HepG2 (cell line): ENCODE measurements around the gene IARS2. TPM values are rescaled to one million over a fixed set of nuclear protein-coding genes. Genes with fewer than 3 reads are reported as not detected.

ENCODE experiments used
- ATAC-seq: fragments of 200-7000 bp; cut with Tn5 transposase; 3 replicates; pipeline ENCODE4 v1.9.1; 2020; ENCODE audit warnings: mild to moderate bottlenecking, moderate library complexity
- BruUV-seq: library from RNA; stranded (reverse); fragments of 400-500 nt; replicated peaks from 2 replicates; lab custom pipeline; 2021; lab: Mats Ljungman, UMichigan
- CTCF ChIA-PET: fragments of 300-600 bp; formaldehyde crosslinking; extraction: SDS; loops from one replicate; lab custom pipeline; 2021; ENCODE audit warnings: low total read pairs, inconsistent platforms, low intra/inter-chr PET ratio; lab: Yijun Ruan, JAX
- POLR2A ChIA-PET: fragments of 350-600 bp; sonication (Branson Sonifier 250); formaldehyde crosslinking; loops from one replicate; lab custom pipeline; 2020; ENCODE audit warnings: antibody characterized with exemption, inconsistent platforms; lab: Yijun Ruan, JAX
- DNase-seq: peaks from one replicate; pipeline ENCODE4 v3.0.0-alpha.2; 2015; ENCODE audit warnings: low spot score
- FAIRE-seq: peaks from 3 replicates; lab custom pipeline; 2011; peaks lifted over from hg19 to GRCh38; lab: Jason Lieb, UNC
- H2AFZ ChIP-seq: one replicate; pipeline ENCODE4 v1.6.1; 2011; ENCODE audit warnings: low read length, inconsistent platforms
- H3K27ac ChIP-seq: fragments of 300-600 bp; 3 replicates; pipeline ENCODE4 v1.8.0; 2011; ENCODE audit warnings: mixed run types, mild to moderate bottlenecking, mixed read lengths, low read length, inconsistent platforms; ENCODE audit not compliant: insufficient read depth; ENCODE audit errors: extremely low read length
- H3K27me3 ChIP-seq, 2 experiments: fragments of 200-600 bp in 1 of 2; 2 replicates in 1 of 2; 3 replicates in 1 of 2; pipeline versions ENCODE4 v1.6.0 to v1.8.0; 2011; ENCODE audit warnings: low read length in 2 of 2, mild to moderate bottlenecking in 2 of 2, moderate library complexity in 2 of 2, inconsistent platforms in 1 of 2; ENCODE audit not compliant: insufficient read depth in 2 of 2, control insufficient read depth in 1 of 2
- H3K36me3 ChIP-seq, 2 experiments: fragments of 200-600 bp in 1 of 2; replicated peaks in 1 of 2; 2 replicates in 1 of 2; 3 replicates in 1 of 2; pipeline versions ENCODE4 v1.5.1 to v1.8.0; 2011; ENCODE audit warnings: low read length in 2 of 2, inconsistent platforms in 1 of 2; ENCODE audit not compliant: insufficient read depth in 2 of 2, control insufficient read depth in 1 of 2
- H3K4me1 ChIP-seq: 2 replicates; pipeline ENCODE4 v1.5.1; 2012; ENCODE audit warnings: low read length, inconsistent platforms; ENCODE audit not compliant: insufficient read depth
- H3K4me2 ChIP-seq: 2 replicates; pipeline ENCODE4 v1.6.0; 2011; ENCODE audit warnings: low read depth, low read length, inconsistent platforms
- H3K4me3 ChIP-seq, 3 experiments: fragments of 200-600 bp in 1 of 3; sonication (generic), shearing (Covaris generic) in 1 of 3; replicated peaks in 1 of 3; 2 replicates each; pipeline ENCODE4 v1.5.1; 2011 to 2016; ENCODE audit warnings: low read length in 3 of 3, inconsistent platforms in 2 of 3, low read depth in 2 of 3, mild to moderate bottlenecking in 2 of 3, control low read depth in 1 of 3, mixed read lengths in 1 of 3; ENCODE audit not compliant: insufficient read depth in 1 of 3
- H3K79me2 ChIP-seq: one replicate; pipeline ENCODE4 v1.6.1; 2011; ENCODE audit warnings: low read length, inconsistent platforms; ENCODE audit not compliant: insufficient read depth
- H3K9ac ChIP-seq: 2 replicates; pipeline ENCODE4 v1.6.0; 2011; ENCODE audit warnings: mild to moderate bottlenecking, low read depth, low read length, inconsistent platforms; ENCODE audit not compliant: insufficient read depth
- H3K9me3 ChIP-seq: 2 replicates; pipeline ENCODE4 v1.5.1; 2012; ENCODE audit warnings: mild to moderate bottlenecking, low read length
- H4K20me1 ChIP-seq: 2 replicates; pipeline ENCODE4 v1.6.0; 2011; ENCODE audit warnings: inconsistent platforms, mild to moderate bottlenecking, low read length, moderate library complexity; ENCODE audit not compliant: insufficient read depth
- HDAC6 ChIP-seq: fragments of 200-600 bp; sonication (generic); IDR thresholded peaks from 2 replicates; pipeline ENCODE4 v1.7.0; 2017; ENCODE audit warnings: mild to moderate bottlenecking, antibody characterized with exemption, low read length, low read depth
- RARA ChIP-seq: IDR thresholded peaks from 2 replicates; pipeline ENCODE4 v1.6.1; 2016; ENCODE audit warnings: missing genetic modification reagents, missing compliant biosample characterization
- RBFOX2 ChIP-seq: fragments of 200-400 bp; formaldehyde crosslinking; IDR thresholded peaks from 2 replicates; pipeline ENCODE4 v1.6.1; 2017; ENCODE audit warnings: low read depth, mild to moderate bottlenecking, low read length
- TBX3 ChIP-seq: fragments of 450-650 bp; IDR thresholded peaks from 2 replicates; pipeline ENCODE4 v1.6.1; 2017; ENCODE audit warnings: antibody characterized with exemption, mild to moderate bottlenecking, inconsistent platforms, borderline replicate concordance
- ZFP41 ChIP-seq: sonication (generic); formaldehyde crosslinking; IDR thresholded peaks from 2 replicates; pipeline ENCODE4 v1.4.0; 2020; ENCODE audit warnings: mild to moderate bottlenecking, missing genetic modification reagents, borderline replicate concordance
- ZNF30 ChIP-seq: sonication (generic); formaldehyde crosslinking; IDR thresholded peaks from 2 replicates; pipeline ENCODE4 v1.5.0; 2020; ENCODE audit warnings: mild to moderate bottlenecking, missing genetic modification reagents
- ZNF510 ChIP-seq: sonication (generic); formaldehyde crosslinking; IDR thresholded peaks from 2 replicates; pipeline ENCODE4 v1.4.0; 2020; ENCODE audit warnings: low read depth, mild to moderate bottlenecking, missing genetic modification reagents
- WGBS: methylation state at CpG from one replicate; pipeline ENCODE4 v1.1.6; 2017; ENCODE audit warnings: low lambda C conversion rate; 5-methylcytosine and 5-hydroxymethylcytosine counted together
- in situ Hi-C: cut with HindIII; loops from 2 replicates; pipeline ENCODE4 v1.10.0; 2017; ENCODE audit warnings: low pct_unique_long_range_greater_than_20kb; ENCODE audit not compliant: extremely low pct_ligation_motif_present
- intact Hi-C: fragments of 100-400 bp; cut with micrococcal nuclease; formaldehyde crosslinking; loops from one replicate; pipeline ENCODE4 v1.10.0; 2022; ENCODE audit not compliant: unreplicated experiment
- polyA plus RNA-seq, 8 experiments: library from polyadenylated mRNA; depleted of rRNA in 3 of 8; stranded (reverse) in 7 of 8; unstranded in 1 of 8; fragments of >200 nt; fragmentation: Illumina TruSeq in 4 of 8; extraction: Trizol in 4 of 8; gene quantifications; 2 replicates each; pipeline versions ENCODE4 v1.2.1 to v1.2.3, GENCODE V29; 2011 to 2016; ENCODE audit warnings: low read depth in 4 of 8, missing spikeins in 1 of 8, mixed read lengths in 1 of 8; ENCODE audit not compliant: insufficient read depth in 1 of 8
- total RNA-seq, 5 experiments: library from RNA; depleted of rRNA; stranded (reverse); fragments of >200 nt; fragmentation: Illumina TruSeq; extraction: Trizol; gene quantifications; 2 replicates each; pipeline ENCODE4 v1.2.3, GENCODE V29; 2016; ENCODE audit warnings: low read depth in 1 of 5
- TF ChIP-seq, protein P1 (sequence below): sonication (generic); formaldehyde crosslinking; IDR thresholded peaks from 2 replicates; pipeline ENCODE4 v1.5.0; 2020; ENCODE audit warnings: missing genetic modification reagents
- TF ChIP-seq, protein P2 (sequence below): sonication (generic); formaldehyde crosslinking; IDR thresholded peaks from 2 replicates; pipeline ENCODE4 v1.4.0; 2020; ENCODE audit warnings: missing genetic modification reagents
- TF ChIP-seq, protein P3 (sequence below): sonication (generic); formaldehyde crosslinking; IDR thresholded peaks from 2 replicates; pipeline ENCODE4 v1.9.0; 2022; ENCODE audit warnings: low read depth, missing genetic modification reagents

IARS2 gene
- total and polyA plus RNA-seq, 2 of the 13 experiments (the other 11 are each of a cell fraction or from before 2014, with no cell fraction given) = 28.6 to 122 TPM

DNA sequence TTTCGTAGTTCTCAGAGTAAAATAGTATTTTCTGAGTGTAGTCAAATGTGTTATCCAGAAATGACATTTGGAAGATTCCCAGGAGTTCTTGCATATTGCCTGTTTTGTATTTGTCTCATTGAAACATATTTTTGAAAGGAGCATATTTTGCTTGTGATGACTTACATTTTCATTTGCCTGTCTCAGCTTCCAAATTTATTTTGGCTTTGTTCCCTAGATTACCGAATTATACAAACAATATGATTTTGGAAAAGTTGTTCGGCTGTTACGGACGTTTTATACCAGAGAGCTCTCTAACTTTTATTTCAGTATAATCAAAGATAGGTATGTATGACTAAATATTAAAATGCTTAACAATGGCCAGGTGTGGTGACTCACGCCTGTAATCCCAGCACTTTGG, 46.0 kb downstream of the IARS2 start:
- intact Hi-C loops = no loop called here
- peaks cover 9 to 74% of the 10 kb centered on the region in 2 experiments for H3K36me3 ChIP-seq
- no peaks in the 10 kb centered on the region for H3K9me3 ChIP-seq
- no peaks in the 10 kb centered on the region for H3K79me2 ChIP-seq
- H3K4me1 ChIP-seq = no peaks in the 10 kb centered on the region
- in situ Hi-C loops = no loop called here
- WGBS = 97% methylated on average over 6 of the region's 6 CpGs
- TF ChIP-seq ZNF30 (no peak), RBFOX2 (no peak), RARA (CRISPR knock-in tag) (no peak), TBX3 (no peak), HDAC6 (no peak), ZFP41 (CRISPR knock-in tag) (no peak), ZNF510 (no peak)
- TF ChIP-seq, protein P1, sequence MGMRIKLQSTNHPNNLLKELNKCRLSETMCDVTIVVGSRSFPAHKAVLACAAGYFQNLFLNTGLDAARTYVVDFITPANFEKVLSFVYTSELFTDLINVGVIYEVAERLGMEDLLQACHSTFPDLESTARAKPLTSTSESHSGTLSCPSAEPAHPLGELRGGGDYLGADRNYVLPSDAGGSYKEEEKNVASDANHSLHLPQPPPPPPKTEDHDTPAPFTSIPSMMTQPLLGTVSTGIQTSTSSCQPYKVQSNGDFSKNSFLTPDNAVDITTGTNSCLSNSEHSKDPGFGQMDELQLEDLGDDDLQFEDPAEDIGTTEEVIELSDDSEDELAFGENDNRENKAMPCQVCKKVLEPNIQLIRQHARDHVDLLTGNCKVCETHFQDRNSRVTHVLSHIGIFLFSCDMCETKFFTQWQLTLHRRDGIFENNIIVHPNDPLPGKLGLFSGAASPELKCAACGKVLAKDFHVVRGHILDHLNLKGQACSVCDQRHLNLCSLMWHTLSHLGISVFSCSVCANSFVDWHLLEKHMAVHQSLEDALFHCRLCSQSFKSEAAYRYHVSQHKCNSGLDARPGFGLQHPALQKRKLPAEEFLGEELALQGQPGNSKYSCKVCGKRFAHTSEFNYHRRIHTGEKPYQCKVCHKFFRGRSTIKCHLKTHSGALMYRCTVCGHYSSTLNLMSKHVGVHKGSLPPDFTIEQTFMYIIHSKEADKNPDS (CRISPR knock-in tag) = no peak
- TF ChIP-seq, protein P2, sequence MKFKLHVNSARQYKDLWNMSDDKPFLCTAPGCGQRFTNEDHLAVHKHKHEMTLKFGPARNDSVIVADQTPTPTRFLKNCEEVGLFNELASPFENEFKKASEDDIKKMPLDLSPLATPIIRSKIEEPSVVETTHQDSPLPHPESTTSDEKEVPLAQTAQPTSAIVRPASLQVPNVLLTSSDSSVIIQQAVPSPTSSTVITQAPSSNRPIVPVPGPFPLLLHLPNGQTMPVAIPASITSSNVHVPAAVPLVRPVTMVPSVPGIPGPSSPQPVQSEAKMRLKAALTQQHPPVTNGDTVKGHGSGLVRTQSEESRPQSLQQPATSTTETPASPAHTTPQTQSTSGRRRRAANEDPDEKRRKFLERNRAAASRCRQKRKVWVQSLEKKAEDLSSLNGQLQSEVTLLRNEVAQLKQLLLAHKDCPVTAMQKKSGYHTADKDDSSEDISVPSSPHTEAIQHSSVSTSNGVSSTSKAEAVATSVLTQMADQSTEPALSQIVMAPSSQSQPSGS (CRISPR knock-in tag) = no peak
- TF ChIP-seq, protein P3, sequence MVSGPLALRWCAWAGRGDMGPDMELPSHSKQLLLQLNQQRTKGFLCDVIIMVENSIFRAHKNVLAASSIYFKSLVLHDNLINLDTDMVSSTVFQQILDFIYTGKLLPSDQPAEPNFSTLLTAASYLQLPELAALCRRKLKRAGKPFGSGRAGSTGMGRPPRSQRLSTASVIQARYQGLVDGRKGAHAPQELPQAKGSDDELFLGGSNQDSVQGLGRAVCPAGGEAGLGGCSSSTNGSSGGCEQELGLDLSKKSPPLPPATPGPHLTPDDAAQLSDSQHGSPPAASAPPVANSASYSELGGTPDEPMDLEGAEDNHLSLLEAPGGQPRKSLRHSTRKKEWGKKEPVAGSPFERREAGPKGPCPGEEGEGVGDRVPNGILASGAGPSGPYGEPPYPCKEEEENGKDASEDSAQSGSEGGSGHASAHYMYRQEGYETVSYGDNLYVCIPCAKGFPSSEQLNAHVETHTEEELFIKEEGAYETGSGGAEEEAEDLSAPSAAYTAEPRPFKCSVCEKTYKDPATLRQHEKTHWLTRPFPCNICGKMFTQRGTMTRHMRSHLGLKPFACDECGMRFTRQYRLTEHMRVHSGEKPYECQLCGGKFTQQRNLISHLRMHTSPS (CRISPR knock-in tag) = no peak
- FAIRE-seq (no peak), DNase-seq (no peak), ATAC-seq (no peak)
- no peak overlapping the region for H3K27ac ChIP-seq
- no TSS peak for BruUV-seq
- CTCF ChIA-PET = no interaction called here
- H2AFZ ChIP-seq = no peak overlapping the region
- H3K4me2 ChIP-seq = no peak overlapping the region
- H3K4me3 ChIP-seq = no peak overlapping the region
- H4K20me1 ChIP-seq = no peaks in the 10 kb centered on the region
- POLR2A ChIA-PET = no interaction called here
- H3K9ac ChIP-seq = no peak overlapping the region
- H3K27me3 ChIP-seq = no peaks in the 10 kb centered on the region
